Measurements from ENCODE around the gene NARS2.

The NARS2 gene

GRCh38 chr11:78423241-78423640 lies 151.4 kb downstream of the NARS2 start:
- Histone ChIP-seq H3K9me3 (ENCODE audit: control extremely low read depth in 1 of 5, control insufficient read depth in 4 of 5, insufficient read depth in 2 of 5, low read depth in 1 of 5, low read length in 4 of 5) (no peaks in the 10 kb centered on the region), H3K36me3 (ENCODE audit: control insufficient read depth in 4 of 4, insufficient read depth in 4 of 4, low read length in 3 of 4) (no peaks in the 10 kb centered on the region), H3K27me3 (replicated peaks in 2 of 5; ENCODE audit: control insufficient read depth in 4 of 5, insufficient read depth in 5 of 5, low read length in 4 of 5) (no peaks in the 10 kb centered on the region), H3K27ac (ENCODE audit: insufficient read depth in 1 of 2, low read depth in 1 of 2, low read length in 2 of 2, poor library complexity in 1 of 2, severe bottlenecking in 2 of 2) (no peak overlapping the region), H3K4me3 (ENCODE audit: control insufficient read depth in 1 of 7, extremely low read depth in 1 of 7, insufficient read depth in 4 of 7, low read depth in 2 of 7, low read length in 6 of 7) (no peak overlapping the region), H3K4me1 (ENCODE audit: control extremely low read depth in 1 of 4, control insufficient read depth in 4 of 4, insufficient read depth in 4 of 4, low read length in 3 of 4) (peaks cover 39 to 70% (median 49%) of the 10 kb centered on the region in 4 experiments)
- ChIA-PET POLR2A (no interaction called here), CTCF (interaction anchor here (1.4 to 1.7 kb wide), 3 partner anchors 8 to 196 kb away, joined by 3 to 4 read pairs (median 4); no protein-coding TSS in a partner anchor)
- no peak for DNase-seq
- 100% methylated on average over 2 of the region's 2 CpGs for WGBS (ENCODE audit: insufficient coverage)

GRCh38 chr11:78420796-78421209 lies 153.9 kb downstream of the NARS2 start:
- peak; percentile 88 to 98 (median 97) for DNase-seq
- WGBS (ENCODE audit: insufficient coverage) = 50% methylated on average over 4 of the region's 9 CpGs

GRCh38 chr11:78420255-78420764 lies 154.4 kb downstream of the NARS2 start:
- Histone ChIP-seq H3K9me3 (ENCODE audit: control extremely low read depth in 1 of 5, control insufficient read depth in 4 of 5, insufficient read depth in 2 of 5, low read depth in 1 of 5, low read length in 4 of 5) (no peaks in the 10 kb centered on the region), H3K27me3 (replicated peaks in 2 of 5; ENCODE audit: control insufficient read depth in 4 of 5, insufficient read depth in 5 of 5, low read length in 4 of 5) (no peaks in the 10 kb centered on the region), H3K36me3 (ENCODE audit: control insufficient read depth in 4 of 4, insufficient read depth in 4 of 4, low read length in 3 of 4) (no peaks in the 10 kb centered on the region), H3K27ac (ENCODE audit: insufficient read depth in 1 of 2, low read depth in 1 of 2, low read length in 2 of 2, poor library complexity in 1 of 2, severe bottlenecking in 2 of 2) (peak overlapping the region in 1 of 2 experiments; percentile 39), H3K4me1 (ENCODE audit: control extremely low read depth in 1 of 4, control insufficient read depth in 4 of 4, insufficient read depth in 4 of 4, low read length in 3 of 4) (peaks cover 27 to 60% (median 49%) of the 10 kb centered on the region in 4 experiments), H3K4me3 (ENCODE audit: control insufficient read depth in 1 of 7, extremely low read depth in 1 of 7, insufficient read depth in 4 of 7, low read depth in 2 of 7, low read length in 6 of 7) (peak overlapping the region in 3 of 7 experiments; percentile 48 to 64 (median 60))
- CTCF ChIA-PET = interaction anchor here (0.6 to 7.3 kb wide), 10 partner anchors 9 to 194 kb away, joined by 3 to 130 read pairs (median 4); no protein-coding TSS in a partner anchor
- POLR2A ChIA-PET = interaction anchor here (0.5 to 2.2 kb wide), 3 partner anchors 9 to 27 kb away, joined by 3 to 11 read pairs (median 3); no protein-coding TSS in a partner anchor
- WGBS (ENCODE audit: insufficient coverage) = 8% methylated on average over 5 of the region's 9 CpGs
- DNase-seq = peak in 2 of 3 donors; percentile 79 to 84

More at GRCh38 chr11:78420796-78421209, 153.9 kb downstream of the NARS2 start:
- no peaks in the 10 kb centered on the region for H3K9me3 ChIP-seq (ENCODE audit: control extremely low read depth in 1 of 5, control insufficient read depth in 4 of 5, insufficient read depth in 2 of 5, low read depth in 1 of 5, low read length in 4 of 5)
- peak overlapping the region; percentile 50 for H3K27ac ChIP-seq (ENCODE audit: insufficient read depth in 1 of 2, low read depth in 1 of 2, low read length in 2 of 2, poor library complexity in 1 of 2, severe bottlenecking in 2 of 2)
- H3K4me1 ChIP-seq (ENCODE audit: control extremely low read depth in 1 of 4, control insufficient read depth in 4 of 4, insufficient read depth in 4 of 4, low read length in 3 of 4) = peaks cover 27 to 59% (median 46%) of the 10 kb centered on the region in 4 experiments
- no peaks in the 10 kb centered on the region for H3K27me3 ChIP-seq (replicated peaks in 2 of 5; ENCODE audit: control insufficient read depth in 4 of 5, insufficient read depth in 5 of 5, low read length in 4 of 5)
- H3K4me3 ChIP-seq (ENCODE audit: control insufficient read depth in 1 of 7, extremely low read depth in 1 of 7, insufficient read depth in 4 of 7, low read depth in 2 of 7, low read length in 6 of 7) = peak overlapping the region in 3 of 7 experiments; percentile 48 to 64 (median 60)
- no peaks in the 10 kb centered on the region for H3K36me3 ChIP-seq (ENCODE audit: control insufficient read depth in 4 of 4, insufficient read depth in 4 of 4, low read length in 3 of 4)
- ChIA-PET POLR2A (interaction anchor here (0.5 to 2.2 kb wide), 4 partner anchors 9 to 109 kb away, joined by 3 to 11 read pairs (median 4); no protein-coding TSS in a partner anchor), CTCF (interaction anchor here (0.6 to 7.3 kb wide), 9 partner anchors 9 to 192 kb away, joined by 3 to 130 read pairs (median 4); no protein-coding TSS in a partner anchor)

- Histone ChIP-seq H3K36me3 (ENCODE audit: control insufficient read depth in 4 of 4, insufficient read depth in 4 of 4, low read length in 3 of 4) (no peaks in the 10 kb centered on the region), H3K9me3 (ENCODE audit: control extremely low read depth in 1 of 5, control insufficient read depth in 4 of 5, insufficient read depth in 2 of 5, low read depth in 1 of 5, low read length in 4 of 5) (no peaks in the 10 kb centered on the region), H3K4me3 (ENCODE audit: control insufficient read depth in 1 of 7, extremely low read depth in 1 of 7, insufficient read depth in 4 of 7, low read depth in 2 of 7, low read length in 6 of 7) (no peak overlapping the region), H3K27me3 (replicated peaks in 2 of 5; ENCODE audit: control insufficient read depth in 4 of 5, insufficient read depth in 5 of 5, low read length in 4 of 5) (no peaks in the 10 kb centered on the region), H3K27ac (ENCODE audit: insufficient read depth in 1 of 2, low read depth in 1 of 2, low read length in 2 of 2, poor library complexity in 1 of 2, severe bottlenecking in 2 of 2) (no peak overlapping the region), H3K4me1 (ENCODE audit: control extremely low read depth in 1 of 4, control insufficient read depth in 4 of 4, insufficient read depth in 4 of 4, low read length in 3 of 4) (peaks cover 28 to 61% (median 50%) of the 10 kb centered on the region in 4 experiments)
- POLR2A ChIA-PET = interaction anchor here (0.6 to 5.2 kb wide), 2 partner anchors 10 to 109 kb away, joined by 4 to 54 read pairs; no protein-coding TSS in a partner anchor
- WGBS (ENCODE audit: insufficient coverage) = 88% methylated on average over 5 of the region's 5 CpGs
- CTCF ChIA-PET = interaction anchor here (0.7 to 7.3 kb wide), 10 partner anchors 10 to 198 kb away, joined by 3 to 130 read pairs (median 4); partner anchors contain the start of gene NARS2
- peak in 1 of 3 donors; percentile 15 for DNase-seq
These were observed 155.3 kb downstream of the NARS2 start for GRCh38 chr11:78419327-78419726.

GRCh38 chr11:78418584-78419211 lies 156.0 kb downstream of the NARS2 start:
- WGBS (ENCODE audit: insufficient coverage) = 55% methylated on average over 9 of the region's 11 CpGs
- peaks cover 22 to 56% (median 48%) of the 10 kb centered on the region in 4 experiments for H3K4me1 ChIP-seq (ENCODE audit: control extremely low read depth in 1 of 4, control insufficient read depth in 4 of 4, insufficient read depth in 4 of 4, low read length in 3 of 4)
- no peaks in the 10 kb centered on the region for H3K9me3 ChIP-seq (ENCODE audit: control extremely low read depth in 1 of 5, control insufficient read depth in 4 of 5, insufficient read depth in 2 of 5, low read depth in 1 of 5, low read length in 4 of 5)
- POLR2A ChIA-PET = interaction anchor here (1.5 to 5.2 kb wide), 3 partner anchors 11 to 21 kb away, joined by 3 to 54 read pairs (median 9); no protein-coding TSS in a partner anchor
- peak in 1 of 3 donors; percentile 14 for DNase-seq
- H3K27me3 ChIP-seq (replicated peaks in 2 of 5; ENCODE audit: control insufficient read depth in 4 of 5, insufficient read depth in 5 of 5, low read length in 4 of 5) = no peaks in the 10 kb centered on the region
- CTCF ChIA-PET = interaction anchor here (0.8 to 7.3 kb wide), 11 partner anchors 11 to 197 kb away, joined by 3 to 130 read pairs (median 4); partner anchors contain the start of gene NARS2
- peak overlapping the region; percentile 62 to 92 (median 78) for H3K4me3 ChIP-seq (ENCODE audit: control insufficient read depth in 1 of 7, extremely low read depth in 1 of 7, insufficient read depth in 4 of 7, low read depth in 2 of 7, low read length in 6 of 7)
- H3K27ac ChIP-seq (ENCODE audit: insufficient read depth in 1 of 2, low read depth in 1 of 2, low read length in 2 of 2, poor library complexity in 1 of 2, severe bottlenecking in 2 of 2) = peak overlapping the region in 1 of 2 experiments; percentile 88
- no peaks in the 10 kb centered on the region for H3K36me3 ChIP-seq (ENCODE audit: control insufficient read depth in 4 of 4, insufficient read depth in 4 of 4, low read length in 3 of 4)

DNA sequence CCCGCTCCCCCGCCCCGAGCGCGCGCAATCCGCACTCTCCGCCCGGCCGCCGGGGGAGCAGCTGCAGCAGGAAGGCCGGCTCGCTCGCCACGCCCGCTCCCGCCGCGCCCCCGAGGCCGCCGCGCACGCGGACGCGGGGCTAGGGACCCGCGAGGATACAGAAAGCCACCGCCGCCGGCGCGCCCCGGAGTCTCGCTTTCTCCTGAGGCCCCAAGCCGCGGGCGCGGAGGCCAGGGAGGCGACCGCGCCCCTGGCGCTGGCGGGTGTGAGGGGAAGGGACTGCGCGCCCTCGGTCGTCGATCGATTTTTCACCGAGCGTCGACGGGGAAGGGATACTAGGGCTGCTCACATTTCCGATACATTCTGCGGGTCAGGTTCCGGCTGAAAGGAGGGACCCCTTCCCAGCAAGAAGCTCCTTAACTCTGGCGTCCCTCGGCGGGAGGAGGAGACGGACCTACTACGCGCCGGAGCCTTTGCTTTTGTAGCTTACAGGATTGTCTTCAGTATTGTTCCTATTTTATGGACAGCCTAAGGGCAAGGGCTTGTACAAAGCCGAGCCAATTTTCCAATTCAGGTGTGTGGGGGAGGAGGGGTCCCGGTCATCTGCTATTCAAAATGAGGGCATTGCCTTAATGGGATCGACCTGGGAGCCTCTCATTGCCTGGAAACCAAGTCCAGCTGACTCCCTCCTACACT lies 156.6 kb downstream of the NARS2 start:
- peaks cover 20 to 58% (median 50%) of the 10 kb centered on the region in 4 experiments for H3K4me1 ChIP-seq (ENCODE audit: control extremely low read depth in 1 of 4, control insufficient read depth in 4 of 4, insufficient read depth in 4 of 4, low read length in 3 of 4)
- H3K27me3 ChIP-seq (replicated peaks in 2 of 5; ENCODE audit: control insufficient read depth in 4 of 5, insufficient read depth in 5 of 5, low read length in 4 of 5) = no peaks in the 10 kb centered on the region
- POLR2A ChIA-PET = interaction anchor here (0.5 to 5.2 kb wide), 4 partner anchors 11 to 268 kb away, joined by 3 to 54 read pairs (median 7); no protein-coding TSS in a partner anchor
- H3K36me3 ChIP-seq (ENCODE audit: control insufficient read depth in 4 of 4, insufficient read depth in 4 of 4, low read length in 3 of 4) = no peaks in the 10 kb centered on the region
- WGBS (ENCODE audit: insufficient coverage) = under 1% methylated on average over 58 of the region's 68 CpGs
- peak; percentile 84 to 92 (median 89) for DNase-seq
- H3K27ac ChIP-seq (ENCODE audit: insufficient read depth in 1 of 2, low read depth in 1 of 2, low read length in 2 of 2, poor library complexity in 1 of 2, severe bottlenecking in 2 of 2) = peak overlapping the region; percentile 70 to 88
- CTCF ChIA-PET = interaction anchor here (0.8 to 7.3 kb wide), 12 partner anchors 12 to 197 kb away, joined by 3 to 130 read pairs (median 4); partner anchors contain the start of gene NARS2
- no peaks in the 10 kb centered on the region for H3K9me3 ChIP-seq (ENCODE audit: control extremely low read depth in 1 of 5, control insufficient read depth in 4 of 5, insufficient read depth in 2 of 5, low read depth in 1 of 5, low read length in 4 of 5)
- H3K4me3 ChIP-seq (ENCODE audit: control insufficient read depth in 1 of 7, extremely low read depth in 1 of 7, insufficient read depth in 4 of 7, low read depth in 2 of 7, low read length in 6 of 7) = peak overlapping the region; percentile 62 to 92 (median 78)

Data from common myeloid progenitor, CD34-positive (primary cell).